GM19351 (cell line): ENCODE data around the gene RASAL2.
A peak's percentile ranks its signal among the peaks of the same experiment; 100 is the strongest.

Experiments used
- ATAC-seq: cut with Tn5 transposase; IDR thresholded peaks from one replicate; pipeline ENCODE4 v1.9.1; 2021; ENCODE audit warnings: mild to moderate bottlenecking, moderate library complexity; ENCODE audit not compliant: unreplicated experiment

The RASAL2 gene

DNA sequence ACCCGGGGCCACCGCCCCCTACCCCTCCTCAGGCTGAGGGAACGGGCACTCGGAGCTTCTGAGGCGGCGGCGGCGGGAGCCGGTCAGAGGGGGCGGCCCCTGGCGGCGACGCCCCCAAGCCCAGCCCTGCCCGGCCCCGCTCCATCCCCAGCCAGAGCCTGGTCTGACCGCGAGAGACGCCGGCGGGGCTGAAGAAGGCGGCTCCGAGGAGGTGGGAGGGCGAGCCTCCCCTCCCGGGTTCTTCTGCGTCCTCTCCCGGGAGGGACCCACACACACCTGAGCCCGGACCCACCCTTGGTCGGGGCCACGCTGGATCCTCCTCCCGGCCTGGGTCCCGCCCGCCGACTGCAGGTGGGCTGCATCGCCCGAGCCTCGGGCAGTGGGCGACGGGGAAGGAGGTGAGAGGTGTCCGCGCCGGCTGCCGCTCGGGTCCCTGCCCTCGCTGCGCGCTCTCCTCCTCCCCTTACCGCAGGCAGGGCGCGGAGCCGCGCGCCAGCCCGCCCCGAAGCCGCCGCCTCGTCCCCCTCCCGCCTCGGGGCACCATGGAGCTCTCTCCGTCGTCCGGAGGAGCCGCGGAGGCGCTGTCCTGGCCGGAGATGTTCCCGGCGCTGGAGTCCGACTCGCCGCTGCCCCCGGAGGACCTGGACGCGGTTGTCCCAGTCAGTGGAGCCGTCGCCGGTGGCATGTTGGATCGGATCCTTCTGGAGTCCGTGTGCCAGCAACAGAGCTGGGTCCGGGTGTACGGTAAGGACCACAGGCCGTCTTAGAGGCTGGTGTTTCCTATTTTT lies at the start of gene RASAL2:
Gene RASAL2 (plus strand): TSS at position 154 of the 788 bp plus-strand sequence. CDS start 389 bp downstream, at position 543.
- ATAC-seq = peak; percentile 59

DNA sequence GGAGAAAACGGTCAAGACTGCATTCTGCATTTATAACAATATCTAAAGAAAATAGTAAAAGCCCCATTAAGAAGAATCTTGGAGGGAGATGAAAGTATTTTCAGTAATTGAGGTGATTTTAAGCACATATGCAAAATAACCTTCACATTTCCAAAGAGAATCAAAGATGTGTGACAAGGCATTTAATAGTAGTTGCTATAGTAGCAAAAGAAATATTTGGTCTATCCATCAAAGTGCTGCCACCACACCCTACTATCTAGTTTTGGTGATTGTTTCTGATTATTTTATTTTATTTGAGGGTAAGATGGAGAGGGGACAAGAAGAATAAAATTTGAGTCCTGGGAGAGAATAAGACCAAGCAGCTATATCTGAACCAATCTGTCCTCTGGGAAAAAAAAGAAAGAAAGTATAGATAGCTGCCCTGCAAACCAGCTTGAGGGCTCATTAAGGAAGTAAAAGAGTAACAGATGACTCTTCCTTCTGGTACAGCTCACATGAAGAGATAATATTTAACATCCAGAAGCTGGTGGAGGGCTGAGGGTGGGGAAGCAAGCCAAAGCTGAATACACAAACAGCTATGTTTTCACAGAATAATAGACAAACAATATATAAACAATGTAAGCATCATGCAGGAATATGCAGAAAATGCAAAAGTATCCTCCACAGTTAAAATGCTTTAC lies 47.2 kb upstream of the RASAL2 start:
- no peak for ATAC-seq

DNA sequence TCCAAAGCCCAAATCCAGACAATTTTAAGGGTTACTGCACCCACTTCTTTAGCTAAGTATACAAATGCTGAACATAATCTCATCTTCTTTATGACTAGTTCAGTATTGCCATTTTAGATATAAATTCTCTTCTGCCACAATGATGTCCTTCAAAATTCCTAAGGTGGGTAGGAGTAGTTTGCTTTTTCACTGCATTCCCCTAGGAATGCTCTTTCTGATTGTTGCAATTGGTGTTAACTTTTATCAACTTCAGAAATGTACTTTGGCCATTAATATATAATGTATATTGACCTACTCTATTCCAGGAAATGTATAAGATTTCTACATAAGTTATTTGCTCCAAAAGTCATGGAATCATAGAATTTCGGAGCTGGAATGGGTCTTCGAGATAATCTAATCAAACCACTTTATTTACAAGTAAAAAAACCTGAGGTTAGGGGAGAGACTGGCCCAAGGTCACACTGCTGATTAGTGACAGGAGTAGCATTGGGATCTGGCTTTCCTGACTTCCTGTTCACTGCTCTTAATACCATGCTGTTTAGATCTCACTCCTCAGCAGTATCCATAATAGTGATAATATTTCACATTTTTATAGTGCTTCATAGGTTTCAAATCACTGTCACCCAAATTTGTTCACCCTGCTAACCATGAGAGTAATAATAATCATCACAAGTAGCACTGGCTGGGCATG lies 46.4 kb upstream of the RASAL2 start:
- ATAC-seq = no peak

DNA sequence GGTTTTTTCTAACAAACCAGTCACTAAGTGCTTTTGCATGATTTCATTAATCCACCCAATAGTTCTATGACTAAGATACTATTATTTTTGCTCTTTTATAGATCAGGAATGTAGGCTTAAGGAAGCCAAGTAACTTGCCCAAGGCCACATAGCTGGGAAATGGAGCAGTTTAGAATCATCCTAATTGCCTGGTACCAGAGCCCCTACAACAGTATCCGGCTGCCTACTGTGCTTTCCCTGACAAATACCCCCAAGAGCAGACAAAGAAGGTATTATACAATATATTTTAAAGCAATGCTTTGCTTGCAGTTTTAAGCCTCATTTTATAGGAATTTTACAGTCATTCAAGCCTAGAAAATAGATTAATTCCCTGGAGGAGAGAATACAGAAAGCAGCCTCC lies 45.5 kb upstream of the RASAL2 start:
- no peak for ATAC-seq

DNA sequence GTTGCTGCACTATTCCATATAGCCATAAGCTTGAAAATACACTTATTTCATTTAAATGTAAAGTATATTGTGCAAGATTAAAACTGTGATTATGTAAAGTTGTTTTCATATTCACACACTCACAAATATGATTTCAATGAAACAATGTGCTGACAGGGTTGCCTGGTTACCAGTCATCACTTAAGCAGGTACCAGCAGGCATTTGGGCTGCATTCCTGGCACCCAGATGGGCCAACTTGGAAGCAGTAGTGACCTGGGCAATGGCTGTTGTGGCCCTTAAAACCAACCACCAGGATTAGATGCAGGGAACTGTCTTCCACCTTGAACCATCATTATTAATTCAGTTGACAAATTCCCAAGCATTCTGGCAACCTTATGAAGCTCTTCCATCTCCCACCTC lies 45.0 kb upstream of the RASAL2 start:
- ATAC-seq = no peak

DNA sequence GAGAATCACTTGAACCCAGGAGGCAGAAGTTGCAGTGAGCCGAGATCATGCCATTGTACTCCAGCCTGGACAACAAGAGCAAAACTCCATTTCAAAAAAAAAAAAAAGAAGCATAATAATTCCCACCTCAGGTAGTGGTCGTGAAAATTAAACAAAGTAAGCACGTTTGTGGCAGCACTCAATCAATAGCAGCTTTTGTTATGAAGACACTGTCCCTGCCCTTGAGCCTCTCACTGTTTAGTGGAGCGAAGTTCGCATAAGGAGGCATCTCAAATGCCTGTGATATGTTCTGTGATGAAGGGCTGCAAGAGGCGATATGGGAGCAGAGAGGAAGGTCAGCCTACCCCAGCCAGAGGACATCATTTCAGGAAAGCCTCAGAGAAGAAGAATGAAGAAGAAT lies 43.8 kb upstream of the RASAL2 start:
- no peak for ATAC-seq

DNA sequence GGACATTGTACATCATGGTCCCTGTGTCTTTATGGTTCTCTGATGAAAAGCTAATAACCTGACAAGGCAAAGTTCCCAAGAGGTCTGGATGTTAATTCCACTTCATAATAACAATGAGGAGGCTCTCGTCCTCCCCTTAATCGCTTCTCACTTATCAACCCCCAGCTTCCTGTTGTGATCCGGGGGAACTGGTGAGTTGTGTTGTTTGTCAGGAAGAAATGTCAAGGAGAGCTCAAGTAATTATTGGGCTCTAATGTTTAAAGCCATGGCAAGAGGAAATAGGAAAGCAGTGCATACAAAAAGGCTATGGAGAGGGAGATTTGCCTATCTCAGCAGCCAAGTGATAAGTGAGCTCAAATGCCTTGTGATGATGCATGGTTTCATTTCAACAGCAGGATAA lies 42.8 kb upstream of the RASAL2 start:
- no peak for ATAC-seq

DNA sequence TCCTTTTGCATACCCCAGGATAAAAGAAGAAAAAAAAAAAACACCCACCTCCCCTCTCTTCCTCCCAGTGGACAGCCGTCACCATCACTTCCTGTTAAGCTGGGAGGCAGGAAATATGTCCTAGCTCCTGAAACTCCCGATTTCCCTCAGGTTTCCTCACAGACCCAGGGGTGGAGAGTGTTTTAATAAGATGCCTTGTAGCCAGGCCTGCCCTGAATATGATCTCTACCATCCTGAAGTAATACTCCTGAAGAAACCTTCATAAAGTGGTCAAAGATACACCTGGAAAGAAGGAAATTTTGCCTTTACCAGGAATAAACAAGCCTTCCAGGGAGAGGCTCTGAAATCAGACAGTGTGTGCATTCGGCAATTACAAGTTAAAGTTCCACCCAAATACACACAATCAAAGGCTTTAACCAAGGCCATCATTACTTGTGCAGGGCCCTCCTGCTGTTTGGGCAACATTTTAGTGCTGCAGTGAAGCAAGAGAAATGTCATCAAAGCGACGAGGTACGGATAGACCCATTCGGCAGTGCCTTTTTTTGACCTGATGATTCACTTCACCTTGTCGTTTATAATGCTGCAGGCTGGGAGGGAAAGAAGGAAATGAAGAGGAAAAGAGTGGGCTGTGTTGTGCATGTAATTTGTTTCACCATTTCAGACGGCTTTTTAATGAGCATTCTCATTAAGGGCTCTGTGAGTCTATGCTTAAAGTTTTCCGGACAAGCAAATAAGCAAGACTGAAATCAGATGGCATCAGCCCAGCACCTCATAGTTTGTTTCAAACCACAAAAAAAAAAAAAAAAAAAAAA lies 41.0 kb upstream of the RASAL2 start:
- no peak for ATAC-seq

DNA sequence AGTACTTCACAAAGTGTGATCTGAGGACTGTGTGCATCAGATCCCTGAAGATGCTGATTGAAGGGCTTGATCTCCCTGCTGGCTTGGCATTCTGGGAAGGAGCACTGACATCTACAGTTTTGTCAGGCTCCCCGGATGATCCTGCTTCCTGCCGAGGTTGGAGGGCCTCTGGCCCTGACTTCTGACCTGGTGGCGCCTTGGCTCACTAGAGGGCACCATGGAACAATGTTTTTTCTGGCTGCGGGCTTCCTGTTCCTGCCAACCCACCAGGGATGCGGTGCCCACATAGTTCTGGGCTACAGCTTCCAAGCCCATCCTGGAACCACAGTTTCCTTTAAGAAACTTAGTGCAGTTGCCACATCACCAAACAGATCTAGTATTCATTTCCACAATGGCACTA lies 38.8 kb upstream of the RASAL2 start:
- ATAC-seq = no peak

DNA sequence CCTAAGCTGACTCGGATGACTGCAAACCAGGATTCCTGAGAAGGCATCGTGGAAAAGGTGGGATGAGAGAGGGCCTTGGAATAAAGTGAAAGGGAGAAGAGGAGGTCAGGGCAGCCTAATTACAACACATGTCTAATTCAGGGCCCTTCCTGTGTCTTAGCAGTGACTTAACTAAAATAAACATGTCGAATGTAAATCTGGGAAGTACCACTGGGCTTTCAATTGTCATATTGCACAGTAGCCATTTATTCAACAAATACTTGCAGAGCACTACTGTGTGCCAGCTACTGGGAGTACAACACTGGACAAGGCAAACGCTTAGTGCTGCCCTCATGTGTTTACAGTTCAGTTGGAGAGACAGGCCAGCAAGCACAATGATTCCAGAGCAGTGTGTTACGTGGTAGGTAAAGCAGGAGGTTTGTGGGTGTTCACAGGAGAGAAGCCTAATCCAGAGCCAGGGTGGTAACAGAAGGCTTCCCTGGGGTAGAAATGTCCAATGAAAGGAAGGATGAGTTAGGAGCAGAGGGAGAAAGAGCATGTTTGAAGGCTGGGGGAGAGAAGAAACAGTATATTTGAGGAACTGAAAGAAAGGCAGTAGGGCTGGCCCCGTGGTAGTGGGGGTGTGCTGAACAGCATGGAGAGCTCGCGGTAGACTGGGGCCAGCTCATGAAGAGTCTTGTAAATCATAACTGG lies 38.0 kb upstream of the RASAL2 start:
- peak; percentile 98 for ATAC-seq

DNA sequence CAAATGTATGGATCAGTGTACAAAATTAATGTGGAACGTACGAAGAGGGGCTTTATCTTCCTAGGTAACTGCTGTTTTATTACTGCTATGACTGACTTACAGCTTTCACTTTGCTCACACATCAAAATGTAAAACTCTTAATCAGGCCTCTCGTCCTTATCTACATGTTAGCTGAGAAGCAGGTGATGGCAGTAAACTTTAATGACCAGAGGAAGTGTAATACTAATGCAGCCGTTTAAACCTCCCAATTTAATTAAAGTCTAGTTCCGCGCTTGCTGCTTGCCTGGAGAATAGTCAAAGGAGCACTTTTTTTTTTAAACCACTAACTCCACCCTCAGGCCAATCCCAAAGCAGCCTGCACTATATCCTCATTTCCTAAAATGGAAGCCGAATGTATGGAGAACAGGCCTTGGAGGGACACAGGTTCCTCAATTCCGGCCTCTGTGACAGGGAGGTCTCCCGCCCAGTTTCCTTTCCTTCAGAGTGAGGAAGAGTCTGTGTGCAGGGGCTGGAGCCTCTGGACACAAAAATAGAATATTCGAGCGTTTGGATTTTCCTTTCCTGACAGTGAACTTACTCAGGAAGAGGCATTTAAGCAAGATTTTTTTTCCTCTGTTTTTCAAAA lies 36.7 kb upstream of the RASAL2 start:
- no peak for ATAC-seq

DNA sequence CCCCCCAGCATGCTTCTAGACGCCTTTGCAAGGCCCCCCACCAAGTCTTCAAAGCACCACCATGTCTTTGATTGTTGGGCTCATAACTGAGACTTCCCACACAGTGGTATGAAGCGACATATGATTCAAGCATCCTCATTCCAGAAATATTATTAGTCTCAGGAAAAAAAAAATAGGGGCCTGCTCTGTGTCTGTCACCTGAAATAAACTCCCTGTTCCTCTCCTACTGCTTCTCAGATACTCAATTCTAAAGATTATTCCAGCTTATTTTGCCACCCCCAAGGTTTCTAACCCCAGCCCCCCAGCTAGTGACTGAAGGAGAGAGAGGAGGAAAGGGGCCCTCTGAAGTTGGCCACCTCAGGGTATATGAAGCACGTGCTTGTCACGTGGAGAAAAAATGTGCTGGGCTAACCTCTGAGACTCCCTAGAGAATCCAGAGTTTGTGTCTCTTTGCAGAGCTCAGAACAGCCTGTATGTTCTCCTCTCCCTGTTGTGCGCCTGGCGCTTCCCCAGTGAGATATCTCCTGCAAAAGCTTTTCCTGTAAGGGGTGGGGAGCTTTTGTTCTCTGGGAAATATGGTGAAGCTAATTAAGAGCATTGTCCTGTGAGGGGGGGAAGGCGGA lies 35.9 kb upstream of the RASAL2 start:
- ATAC-seq = no peak

DNA sequence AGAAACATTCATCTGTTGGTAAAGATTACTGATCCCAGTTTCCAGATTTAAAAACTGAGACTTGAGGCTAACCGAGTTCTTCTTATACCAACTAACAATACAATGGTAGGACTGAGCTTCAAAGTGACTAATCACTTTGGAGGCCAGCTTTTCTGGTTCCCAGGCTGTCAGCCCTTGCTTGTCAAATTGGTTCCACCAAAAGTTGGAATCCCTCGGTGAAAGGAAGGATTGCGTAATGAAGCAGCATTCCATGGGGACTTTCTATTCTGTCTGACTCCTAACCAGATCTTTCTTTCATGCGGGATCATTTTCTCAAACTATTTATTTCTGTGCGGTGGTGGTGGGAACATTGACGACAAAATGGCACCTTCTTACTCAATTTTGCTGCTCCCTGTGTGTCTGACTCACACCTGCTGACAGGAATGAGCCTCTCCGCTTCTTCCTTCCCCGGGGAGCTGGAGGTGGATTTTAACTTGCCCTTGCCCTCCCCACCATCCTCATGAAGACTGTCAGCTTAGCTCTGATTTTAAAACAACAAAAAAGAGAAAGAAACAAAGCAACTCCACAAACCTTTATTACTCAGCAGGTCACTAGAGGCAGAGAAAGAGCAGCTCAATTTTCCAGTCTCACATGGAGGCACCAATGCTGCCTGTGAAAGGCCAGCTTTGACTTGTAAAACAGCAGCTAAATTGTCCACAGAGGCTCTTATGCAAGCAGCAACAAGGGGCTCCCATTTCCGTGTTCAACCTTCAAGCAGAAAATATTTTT lies 32.9 kb upstream of the RASAL2 start:
- ATAC-seq = no peak

DNA sequence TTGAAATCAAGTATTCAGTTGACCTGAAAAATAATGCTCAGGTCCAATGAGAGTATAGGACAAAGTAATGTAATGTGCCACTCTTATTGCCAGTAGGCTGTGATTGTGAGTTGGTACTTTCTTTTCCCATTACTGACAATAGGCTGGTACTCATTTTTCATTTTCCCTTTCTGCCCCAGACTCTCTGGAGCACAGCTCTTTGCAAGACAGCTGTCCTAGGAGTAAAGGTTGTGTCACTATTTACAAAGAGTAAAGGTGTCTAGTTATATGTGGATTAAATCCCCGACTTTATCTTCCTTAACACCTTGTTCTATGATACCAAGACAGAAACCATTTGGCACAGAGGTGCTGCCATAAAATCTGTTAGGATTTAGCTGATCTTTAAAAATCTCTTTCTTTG lies 32.3 kb upstream of the RASAL2 start:
- no peak for ATAC-seq

DNA sequence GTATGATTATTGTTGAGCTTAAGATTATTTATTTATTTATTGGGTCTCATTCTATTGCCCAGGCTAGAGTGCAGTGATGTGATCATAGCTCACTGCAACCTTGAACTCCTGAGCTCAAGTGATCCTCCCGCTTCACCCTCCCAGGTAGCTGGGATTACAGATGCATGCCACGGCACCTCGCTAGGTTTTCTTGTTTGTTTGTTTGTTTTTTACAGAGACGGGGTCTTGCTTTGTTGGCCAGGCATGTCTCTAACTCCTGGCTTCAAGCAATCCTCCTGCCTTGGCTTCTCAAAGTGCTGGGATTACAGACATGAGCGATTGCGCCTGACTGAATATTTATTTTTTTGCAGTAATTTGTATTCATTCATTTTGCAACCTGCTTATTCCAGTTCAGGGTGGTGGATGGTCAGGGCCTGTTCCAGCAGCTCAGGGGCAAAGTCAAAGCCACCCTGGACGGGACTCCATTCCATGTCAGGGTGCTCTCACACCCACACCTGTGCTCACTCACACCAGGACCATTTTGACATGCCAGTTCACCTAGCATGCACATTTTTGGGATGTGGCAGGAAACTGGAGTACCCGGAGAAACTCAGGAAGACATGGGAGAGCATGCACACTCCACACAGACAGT lies 29.6 kb upstream of the RASAL2 start:
- no peak for ATAC-seq

DNA sequence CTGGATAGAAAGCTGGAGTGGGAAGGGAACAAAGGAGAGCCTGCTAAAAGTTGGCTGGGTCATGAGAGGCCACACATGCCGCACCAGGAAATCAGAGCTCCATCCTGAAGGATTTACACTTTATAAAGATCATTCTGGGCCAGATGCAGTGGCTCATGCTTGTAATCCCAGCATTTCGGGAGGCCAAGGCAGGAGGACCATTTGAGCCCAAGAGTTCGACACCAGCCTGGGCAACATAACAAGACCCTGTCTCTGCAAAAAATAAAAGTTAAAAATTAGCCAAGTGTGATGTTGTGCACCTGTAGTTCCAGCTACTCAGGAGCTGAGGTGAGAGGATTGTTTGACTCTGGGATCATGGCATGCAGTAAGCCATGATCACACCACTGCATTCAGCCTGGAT lies 28.7 kb upstream of the RASAL2 start:
- no peak for ATAC-seq

DNA sequence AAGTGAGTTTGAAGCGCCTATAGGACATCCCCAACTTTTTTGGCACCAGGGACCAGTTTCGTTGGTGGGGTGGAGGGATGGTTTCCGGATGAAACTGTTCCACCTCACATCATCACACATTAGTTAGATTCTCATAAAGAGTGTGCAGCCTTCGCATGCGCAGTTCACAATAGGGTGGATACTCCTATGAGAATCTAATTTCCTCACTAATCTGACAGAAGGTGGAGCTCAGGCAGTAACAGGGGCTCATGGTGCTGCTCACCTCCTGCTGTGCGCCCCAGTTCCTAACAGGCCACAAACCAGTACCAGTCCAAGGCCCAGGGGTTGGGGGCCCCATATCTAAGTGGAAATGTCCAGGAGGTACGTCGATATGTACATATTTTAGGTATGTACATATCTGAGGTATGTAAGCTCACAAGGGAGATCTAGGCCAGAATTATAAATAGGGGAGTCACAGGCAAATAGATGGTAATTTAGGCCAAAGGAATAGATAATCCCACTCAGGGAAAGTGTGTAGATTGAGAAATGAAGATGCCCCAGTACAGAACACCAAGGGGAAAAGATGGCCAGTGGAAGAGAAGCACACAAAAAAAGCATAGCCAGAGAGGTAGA lies 27.5 kb upstream of the RASAL2 start:
- peak; percentile 12 for ATAC-seq
